GM19438 (cell line): Measurements from ENCODE around the gene PRM1.
"Not testable (repeated sequence)": the region's sequence is repeated elsewhere in the genome, so short reads cannot be mapped to it uniquely, and the experiment has no call there.

ENCODE experiments used
- ATAC-seq: cut with Tn5 transposase; IDR thresholded peaks from one replicate; pipeline ENCODE4 v1.9.1; 2021; ENCODE audit warnings: low read depth; ENCODE audit not compliant: unreplicated experiment

PRM1 gene

GRCh38 chr16:11298143-11298900 is 17.2 kb upstream of the PRM1 start:
- ATAC-seq, result no peak

GRCh38 chr16:11297492-11298142 is 16.5 kb upstream of the PRM1 start:
- peak; percentile 59 for ATAC-seq

- no peak for ATAC-seq
These were observed 15.8 kb upstream of the PRM1 start for GRCh38 chr16:11296706-11297491.

- no peak for ATAC-seq
These were observed 15.2 kb upstream of the PRM1 start for GRCh38 chr16:11296351-11296705.

GRCh38 chr16:11295672-11296071 is 14.5 kb upstream of the PRM1 start:
- ATAC-seq, result no peak

- ATAC-seq, result no peak
These were observed 11.1 kb upstream of the PRM1 start for GRCh38 chr16:11292076-11292748.

- no peak for ATAC-seq
These were observed 10.1 kb upstream of the PRM1 start for GRCh38 chr16:11291091-11291703.

- no peak for ATAC-seq
These were observed 9.2 kb upstream of the PRM1 start for GRCh38 chr16:11290102-11290893.

- not testable (repeated sequence) for ATAC-seq
These were observed 8.6 kb upstream of the PRM1 start for GRCh38 chr16:11289696-11290095.

GRCh38 chr16:11289202-11289601 is 8.1 kb upstream of the PRM1 start:
- ATAC-seq, result no peak

GRCh38 chr16:11285842-11286241 is 4.7 kb upstream of the PRM1 start:
- no peak for ATAC-seq

- ATAC-seq, result no peak
These were observed 2.7 kb upstream of the PRM1 start for GRCh38 chr16:11283820-11284248.

- no peak for ATAC-seq
These were observed 2.2 kb downstream of the PRM1 start for GRCh38 chr16:11278681-11279628.

- ATAC-seq, result no peak
These were observed 3.4 kb downstream of the PRM1 start for GRCh38 chr16:11277607-11278337.

GRCh38 chr16:11276896-11277593 is 4.1 kb downstream of the PRM1 start:
- no peak for ATAC-seq

GRCh38 chr16:11276143-11276895 is 4.8 kb downstream of the PRM1 start, which contains the start of gene PRM2:
TSS of gene PRM2 (minus strand) at chr16:11276480. CDS start at chr16:11276370, 110 bp downstream.
- no peak for ATAC-seq

- ATAC-seq, result no peak
These were observed 6.2 kb downstream of the PRM1 start for GRCh38 chr16:11274964-11275363.
